IPS-18a (cell line): ENCODE results near the gene SLC25A19.

Experiments used
- H3K27ac ChIP-seq: one replicate; pipeline ENCODE4 v1.5.1; 2013; ENCODE audit warnings: low read length
- H3K27me3 ChIP-seq: one replicate; pipeline ENCODE4 v1.6.1; 2013; ENCODE audit warnings: mild to moderate bottlenecking, low read length; ENCODE audit not compliant: control insufficient read depth, insufficient read depth
- H3K36me3 ChIP-seq: one replicate; pipeline ENCODE4 v1.6.1; 2013; ENCODE audit warnings: low read depth, low read length; ENCODE audit not compliant: control insufficient read depth
- H3K4me1 ChIP-seq: one replicate; pipeline ENCODE4 v1.6.1; 2013; ENCODE audit warnings: low read depth, low read length; ENCODE audit not compliant: control insufficient read depth
- H3K4me3 ChIP-seq: one replicate; pipeline ENCODE4 v1.5.1; 2013; ENCODE audit warnings: low read length
- H3K9ac ChIP-seq: one replicate; pipeline ENCODE4 v1.6.1; 2013; ENCODE audit warnings: mild to moderate bottlenecking, low read length, moderate library complexity
- H3K9me3 ChIP-seq: one replicate; pipeline ENCODE4 v1.6.1; 2013; ENCODE audit warnings: low read depth, low read length; ENCODE audit not compliant: control insufficient read depth

SLC25A19 gene

DNA sequence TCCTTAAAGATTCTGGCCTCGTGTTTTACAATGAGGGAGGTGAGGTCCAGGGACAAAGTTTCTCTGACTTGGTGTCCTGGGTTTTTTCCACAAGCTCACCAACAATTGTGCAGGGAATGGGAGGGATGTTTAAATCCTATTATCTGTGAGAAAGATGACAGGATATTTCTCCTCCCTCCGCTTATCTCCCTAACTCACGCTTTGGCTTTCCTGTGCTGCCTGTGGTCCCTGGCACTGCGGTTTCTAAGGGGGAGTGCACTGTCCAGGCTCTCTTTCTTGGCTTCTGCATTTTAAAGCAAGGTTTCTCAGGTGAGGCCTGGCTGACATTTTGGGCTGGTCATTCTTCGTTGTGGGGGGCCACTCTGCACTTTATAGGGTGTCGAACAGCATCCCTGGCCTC, 44.2 kb downstream of the SLC25A19 start:
- Histone ChIP-seq H3K36me3 (peaks cover 43% of the 10 kb centered on the region), H3K27ac (no peak overlapping the region), H3K4me1 (no peaks in the 10 kb centered on the region), H3K4me3 (no peak overlapping the region), H3K9ac (no peak overlapping the region), H3K27me3 (no peaks in the 10 kb centered on the region), H3K9me3 (no peaks in the 10 kb centered on the region)

DNA sequence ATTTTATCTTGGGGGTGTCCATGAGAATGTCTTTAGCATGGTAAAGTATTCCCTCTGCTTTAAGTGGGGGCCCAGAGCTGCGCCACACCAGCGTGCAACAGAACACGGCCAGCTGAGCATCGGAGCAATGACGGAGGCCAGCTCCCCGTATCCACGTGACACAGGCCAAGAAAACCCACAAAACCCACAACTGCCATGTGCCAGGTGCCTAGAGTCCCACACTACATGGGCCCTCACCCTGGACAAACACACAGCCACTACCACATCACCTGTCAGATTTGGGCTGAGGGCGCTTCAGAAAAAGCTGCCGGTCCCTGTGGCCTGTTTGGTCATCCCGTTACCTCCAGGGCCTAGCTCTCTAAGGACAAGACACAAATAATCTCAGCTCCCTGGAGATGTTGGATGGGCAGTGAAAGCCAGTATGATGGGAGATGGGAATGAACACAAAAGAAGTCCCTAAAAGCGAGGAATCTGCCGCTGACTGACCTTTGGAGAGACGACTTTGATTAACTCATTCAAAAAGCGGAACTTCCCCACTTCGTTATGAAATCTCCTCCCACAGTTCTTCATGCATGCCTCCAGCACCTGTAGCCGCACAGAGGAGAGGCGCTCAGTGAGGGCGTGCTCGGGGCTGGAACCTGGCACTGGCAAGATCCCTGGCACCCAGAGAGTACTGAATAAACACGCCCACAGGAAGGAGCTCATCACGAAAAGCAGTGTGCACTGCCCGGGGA, 44.9 kb downstream of the SLC25A19 start:
- Histone ChIP-seq H3K27me3 (no peaks in the 10 kb centered on the region), H3K4me1 (no peaks in the 10 kb centered on the region), H3K27ac (no peak overlapping the region), H3K9me3 (no peaks in the 10 kb centered on the region), H3K9ac (no peak overlapping the region), H3K4me3 (no peak overlapping the region), H3K36me3 (peaks cover 43% of the 10 kb centered on the region)

DNA sequence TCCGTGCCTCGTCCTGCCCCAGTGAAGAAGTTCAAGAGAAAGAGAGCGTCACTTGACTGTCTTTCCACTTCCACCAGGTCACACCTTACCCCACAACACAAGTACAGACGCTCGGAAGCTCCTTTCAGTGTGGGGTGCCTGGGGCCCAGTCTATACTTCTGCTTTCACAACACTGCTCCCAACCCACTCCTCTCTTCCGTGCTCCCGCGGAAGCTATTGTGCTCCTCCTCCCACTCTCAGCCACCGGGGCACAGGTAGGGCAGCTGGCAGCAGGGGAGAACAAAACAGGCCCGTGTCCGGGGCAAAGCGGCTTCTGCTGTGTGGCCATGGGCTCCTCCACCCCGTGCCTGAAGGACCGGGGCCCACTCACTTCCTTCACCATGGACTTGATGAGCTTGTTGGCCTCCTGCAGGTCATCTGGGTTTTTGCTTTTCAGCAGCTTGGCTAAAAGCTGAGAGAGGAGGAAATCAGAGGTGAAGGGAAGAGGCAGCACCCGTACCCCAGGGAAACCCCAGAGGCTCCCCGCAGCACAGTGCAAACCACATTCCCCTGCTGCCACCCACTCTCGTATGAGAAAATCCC, 46.7 kb downstream of the SLC25A19 start:
- Histone ChIP-seq H3K4me3 (no peak overlapping the region), H3K36me3 (peaks cover 56% of the 10 kb centered on the region), H3K27me3 (no peaks in the 10 kb centered on the region), H3K27ac (no peak overlapping the region), H3K9me3 (no peaks in the 10 kb centered on the region), H3K9ac (no peak overlapping the region), H3K4me1 (no peaks in the 10 kb centered on the region)

DNA sequence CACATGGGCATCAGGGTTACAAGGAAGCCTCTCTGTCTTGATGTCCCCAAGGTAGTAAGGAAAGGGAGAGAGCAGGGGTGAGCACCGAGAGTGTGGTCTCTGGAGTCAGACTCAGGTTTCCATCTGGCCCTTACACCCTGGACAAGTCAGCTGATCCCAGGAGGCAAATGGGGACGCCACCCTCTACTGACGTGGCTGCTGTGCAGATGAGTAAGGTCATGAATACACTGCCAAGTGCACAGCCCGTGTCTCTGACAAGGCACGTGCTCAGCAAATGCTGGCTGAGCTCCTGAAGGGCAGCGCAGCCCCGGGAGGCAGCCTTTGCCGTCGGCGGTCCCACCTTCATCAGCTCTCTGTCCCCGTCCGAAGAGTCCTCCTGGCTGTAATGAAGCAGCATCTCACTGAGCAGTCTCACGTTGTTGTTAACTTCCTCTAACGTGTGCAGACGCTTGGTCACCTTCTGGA, 47.2 kb downstream of the SLC25A19 start:
- no peak overlapping the region for H3K9ac ChIP-seq
- H3K4me3 ChIP-seq, result no peak overlapping the region
- H3K27me3 ChIP-seq, result no peaks in the 10 kb centered on the region
- peaks cover 61% of the 10 kb centered on the region for H3K36me3 ChIP-seq
- no peak overlapping the region for H3K27ac ChIP-seq
- no peaks in the 10 kb centered on the region for H3K9me3 ChIP-seq
- no peaks in the 10 kb centered on the region for H3K4me1 ChIP-seq

DNA sequence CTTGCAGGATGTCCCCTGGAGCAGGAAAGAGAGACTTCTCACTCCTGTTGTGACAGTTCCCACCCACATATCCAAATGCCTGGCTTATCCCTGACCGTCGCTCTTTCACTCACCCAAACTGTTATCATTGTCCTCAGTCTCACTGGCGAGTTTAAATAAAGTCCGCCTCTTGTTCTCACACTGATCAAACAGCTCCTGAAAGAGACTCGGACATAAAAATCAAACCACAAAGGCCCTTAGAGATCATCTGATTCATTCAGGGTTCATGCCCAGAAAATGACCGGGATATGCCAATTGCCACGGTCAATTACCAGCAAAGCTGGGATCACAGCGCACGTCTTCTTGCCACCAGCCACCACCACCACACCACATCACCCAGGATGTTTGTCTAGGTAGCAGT, 47.7 kb downstream of the SLC25A19 start:
- Histone ChIP-seq H3K9me3 (no peaks in the 10 kb centered on the region), H3K27ac (no peak overlapping the region), H3K4me1 (no peaks in the 10 kb centered on the region), H3K36me3 (peaks cover 66% of the 10 kb centered on the region), H3K27me3 (no peaks in the 10 kb centered on the region), H3K9ac (no peak overlapping the region), H3K4me3 (no peak overlapping the region)

DNA sequence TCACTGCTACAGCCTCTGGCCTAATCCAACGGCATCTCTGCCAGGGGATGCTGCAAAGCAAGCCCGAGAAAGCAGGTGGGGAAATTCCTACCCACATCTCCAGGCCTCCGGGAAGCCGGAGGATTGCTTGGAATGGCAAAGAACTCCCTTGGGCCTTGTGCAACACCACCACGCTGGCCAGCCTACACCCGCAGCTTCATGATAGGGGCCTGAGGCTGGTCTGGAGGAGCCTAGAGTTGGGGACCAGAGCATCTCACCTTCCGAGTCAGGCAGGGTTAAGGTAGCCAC, 48.1 kb downstream of the SLC25A19 start:
- Histone ChIP-seq H3K9ac (no peak overlapping the region), H3K36me3 (peaks cover 69% of the 10 kb centered on the region), H3K4me3 (no peak overlapping the region), H3K27me3 (no peaks in the 10 kb centered on the region), H3K4me1 (no peaks in the 10 kb centered on the region), H3K9me3 (no peaks in the 10 kb centered on the region), H3K27ac (no peak overlapping the region)

DNA sequence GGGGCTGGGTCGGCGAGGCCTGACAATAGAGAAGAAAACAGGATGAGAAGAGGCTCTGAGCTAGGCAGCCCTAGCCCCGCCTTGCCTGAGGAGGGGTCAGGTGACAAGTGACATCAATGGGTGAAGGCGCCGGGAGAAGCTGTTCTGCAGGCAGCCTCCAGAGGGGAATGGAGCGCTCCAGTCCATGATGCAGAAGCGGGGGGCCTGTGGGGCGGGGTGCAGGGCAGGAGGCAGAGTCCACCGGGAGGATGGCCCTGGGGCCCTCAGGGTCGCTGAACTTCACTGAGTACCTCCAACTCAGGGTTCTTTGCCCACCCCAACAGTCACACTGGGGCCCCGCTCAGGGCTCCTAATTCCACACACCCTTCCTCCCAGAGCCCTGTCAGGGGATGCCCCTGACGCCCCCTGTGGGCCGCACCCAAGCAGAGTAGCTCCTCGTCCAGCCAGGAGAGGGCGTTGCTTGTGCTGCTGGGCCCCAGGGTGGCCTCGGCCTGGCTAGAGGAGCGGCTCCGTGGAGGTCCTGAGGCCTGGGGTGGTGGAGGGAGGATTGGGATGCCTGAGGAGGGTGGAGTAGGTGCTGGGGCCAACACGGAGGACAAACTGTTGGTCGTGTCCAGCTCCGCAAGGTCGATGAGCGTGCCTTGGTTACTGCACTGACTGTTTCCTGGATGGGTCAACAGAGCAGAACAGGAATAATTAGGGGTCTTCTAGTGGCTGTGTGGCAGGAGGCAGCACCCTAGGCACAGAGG, 48.7 kb downstream of the SLC25A19 start:
- Histone ChIP-seq H3K9ac (no peak overlapping the region), H3K27me3 (no peaks in the 10 kb centered on the region), H3K4me3 (no peak overlapping the region), H3K4me1 (no peaks in the 10 kb centered on the region), H3K36me3 (peaks cover 69% of the 10 kb centered on the region), H3K9me3 (no peaks in the 10 kb centered on the region), H3K27ac (no peak overlapping the region)

DNA sequence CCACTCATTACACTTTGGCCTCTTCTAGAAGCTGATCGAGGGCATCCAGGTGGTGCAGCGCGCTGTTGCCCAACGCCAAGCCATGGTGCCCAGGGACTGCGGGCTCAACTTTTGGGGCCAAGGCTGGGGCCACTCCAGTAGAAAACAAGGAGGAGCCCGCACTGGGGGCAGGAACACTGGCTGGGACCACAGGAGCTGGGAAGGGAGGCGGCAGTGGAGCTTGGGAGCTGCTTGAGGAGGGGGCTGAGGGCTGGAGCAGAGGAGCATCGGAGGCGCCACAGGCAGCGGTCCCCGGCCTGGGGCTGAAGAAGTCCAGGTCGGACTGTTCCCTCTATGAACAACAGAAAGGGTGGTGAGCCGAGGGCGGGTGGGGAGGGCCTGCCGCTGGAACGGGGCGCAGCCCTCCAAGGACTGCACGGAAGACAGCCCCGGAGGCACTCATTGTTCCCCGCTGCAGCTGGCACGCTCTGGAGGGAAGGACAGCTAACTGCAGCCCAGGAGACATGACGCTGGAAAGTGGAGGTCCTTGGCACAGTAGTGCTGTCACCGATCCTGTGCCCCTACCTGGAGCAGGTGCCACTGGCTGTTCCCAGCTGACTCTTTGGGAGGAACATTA, 49.3 kb downstream of the SLC25A19 start:
- H3K27ac ChIP-seq, result no peak overlapping the region

DNA sequence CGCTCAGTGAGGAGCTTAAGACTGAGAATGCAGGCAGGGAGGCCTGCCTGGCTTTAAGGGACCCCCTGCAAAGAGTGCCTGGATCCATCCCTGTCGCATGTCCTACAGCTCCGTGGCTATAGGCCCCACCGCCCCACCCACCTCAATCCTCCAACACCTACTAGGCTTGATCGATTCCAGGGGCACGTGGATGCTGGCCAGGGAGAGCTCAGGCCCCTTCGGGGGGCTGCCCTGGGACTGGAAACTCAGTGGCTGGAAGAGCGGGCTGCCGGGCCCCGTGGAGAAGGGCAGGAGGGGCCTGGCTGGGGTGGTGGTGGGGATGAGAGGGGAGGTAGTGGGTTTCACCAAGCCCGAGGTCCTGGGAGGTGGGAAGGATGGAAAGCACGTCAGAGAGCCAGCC, 50.0 kb downstream of the SLC25A19 start:
- Histone ChIP-seq H3K36me3 (peaks cover 79% of the 10 kb centered on the region), H3K4me3 (no peak overlapping the region), H3K9me3 (no peaks in the 10 kb centered on the region), H3K27ac (no peak overlapping the region), H3K9ac (no peak overlapping the region), H3K4me1 (no peaks in the 10 kb centered on the region), H3K27me3 (no peaks in the 10 kb centered on the region)

More for the DNA sequence above, 49.3 kb downstream of the SLC25A19 start:
- Histone ChIP-seq H3K27me3 (no peaks in the 10 kb centered on the region), H3K36me3 (peaks cover 72% of the 10 kb centered on the region), H3K9ac (no peak overlapping the region), H3K4me3 (no peak overlapping the region), H3K4me1 (no peaks in the 10 kb centered on the region), H3K9me3 (no peaks in the 10 kb centered on the region)

DNA sequence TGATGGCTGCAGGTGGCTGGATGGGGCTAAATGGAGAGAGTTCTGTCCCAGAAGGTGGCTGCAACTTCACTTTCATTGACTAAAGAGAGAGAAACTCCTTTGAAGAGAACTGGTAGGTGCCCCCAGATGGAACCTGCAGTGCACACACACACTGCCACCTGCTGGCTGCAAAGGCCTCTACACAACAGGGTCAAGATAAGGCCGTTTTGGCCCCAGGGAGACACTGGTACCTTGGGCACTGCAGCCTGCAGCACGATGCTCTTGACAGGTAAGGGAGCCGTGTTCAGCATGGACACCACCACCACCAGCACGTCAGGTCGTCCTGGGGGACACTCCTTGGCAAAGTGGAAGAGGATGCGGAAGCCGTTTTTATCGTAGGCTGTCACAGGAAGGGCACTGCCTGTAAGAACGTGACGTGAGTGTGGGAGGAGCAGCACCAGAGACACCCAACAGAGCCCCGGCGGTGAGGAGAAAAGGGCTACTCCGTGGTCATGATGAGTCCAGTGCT, 50.5 kb downstream of the SLC25A19 start:
- H3K4me3 ChIP-seq, result no peak overlapping the region
- H3K27ac ChIP-seq, result no peak overlapping the region
- H3K27me3 ChIP-seq, result no peaks in the 10 kb centered on the region
- H3K9ac ChIP-seq, result no peak overlapping the region
- H3K4me1 ChIP-seq, result no peaks in the 10 kb centered on the region
- H3K9me3 ChIP-seq, result no peaks in the 10 kb centered on the region
- peaks cover 78% of the 10 kb centered on the region for H3K36me3 ChIP-seq

DNA sequence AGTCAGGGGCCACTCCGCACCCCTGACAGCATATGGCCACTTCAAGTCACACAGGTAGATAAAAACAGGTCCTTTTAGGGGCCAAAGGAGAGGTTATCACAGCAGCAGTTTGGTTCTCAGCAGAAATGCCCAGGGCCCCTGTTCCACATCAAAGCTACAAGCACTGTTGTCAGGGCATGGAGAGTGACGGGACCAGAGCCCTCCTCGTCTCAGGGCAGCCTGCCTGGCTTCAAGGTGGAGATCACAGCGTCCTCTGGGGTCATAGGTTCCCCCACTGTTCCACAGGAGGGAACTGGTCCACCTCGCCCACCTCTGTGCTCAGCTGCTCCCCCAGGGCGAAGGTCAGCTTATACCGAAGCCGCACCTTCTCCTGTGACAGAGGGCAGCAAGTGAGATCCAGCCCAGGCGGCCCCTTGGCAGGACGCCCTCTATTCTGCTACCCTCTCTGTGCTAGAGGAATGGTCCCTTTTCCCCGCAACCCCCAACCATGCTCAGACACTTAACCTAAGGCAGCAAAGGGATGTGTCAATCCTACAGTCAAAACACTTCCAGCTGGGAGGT, 51.1 kb downstream of the SLC25A19 start:
- no peak overlapping the region for H3K4me3 ChIP-seq
- no peaks in the 10 kb centered on the region for H3K27me3 ChIP-seq
- H3K27ac ChIP-seq, result no peak overlapping the region
- no peak overlapping the region for H3K9ac ChIP-seq
- H3K9me3 ChIP-seq, result no peaks in the 10 kb centered on the region
- H3K4me1 ChIP-seq, result no peaks in the 10 kb centered on the region
- peaks cover 72% of the 10 kb centered on the region for H3K36me3 ChIP-seq
